Measurements from ENCODE around the gene HOXB6.

The HOXB6 gene

GRCh38 chr17:48592057-48592514 is 12.7 kb downstream of the HOXB6 start:
- no peak for TF ChIP-seq CSDC2 (CRISPR knock-in tag; IDR thresholded peaks at IDR 0.05)
- no peak for TF ChIP-seq GLIS3 (CRISPR knock-in tag; IDR thresholded peaks at IDR 0.05)
- no peak for TF ChIP-seq ESRRG (CRISPR knock-in tag; IDR thresholded peaks at IDR 0.05)
- TF ChIP-seq CSRNP3 (CRISPR knock-in tag; IDR thresholded peaks at IDR 0.05), result no peak
- no peak for TF ChIP-seq ISL1 (CRISPR knock-in tag; IDR thresholded peaks at IDR 0.05)
- TF ChIP-seq PPARA (CRISPR knock-in tag; IDR thresholded peaks at IDR 0.05; ENCODE audit: borderline replicate concordance), result no peak
- TF ChIP-seq ZC3H10 (CRISPR knock-in tag; IDR thresholded peaks at IDR 0.05), result no peak
- no peak for TF ChIP-seq CREB5 (CRISPR knock-in tag; IDR thresholded peaks at IDR 0.05; ENCODE audit: low read depth)
- no peak for TF ChIP-seq SNAI2 (CRISPR knock-in tag; IDR thresholded peaks at IDR 0.05)
- no peak for TF ChIP-seq ZFP3 (CRISPR knock-in tag; IDR thresholded peaks at IDR 0.05)
- TF ChIP-seq ZNF8 (CRISPR knock-in tag; IDR thresholded peaks at IDR 0.05), result no peak
- no peak for TF ChIP-seq TSHZ2 (CRISPR knock-in tag; IDR thresholded peaks at IDR 0.05)
- no peak for ATAC-seq

- TF ChIP-seq CSDC2 (CRISPR knock-in tag; IDR thresholded peaks at IDR 0.05) (peak; percentile 100; the same call in 1 of the 2 replicates), ZFP30 (CRISPR knock-in tag; IDR thresholded peaks at IDR 0.05) (no peak), TSHZ2 (CRISPR knock-in tag; IDR thresholded peaks at IDR 0.05) (peak; percentile 100)
- ATAC-seq, result no peak
Measured at GRCh38 chr17:48591255-48592056, 13.3 kb downstream of the HOXB6 start.

GRCh38 chr17:48590607-48591161 is 14.1 kb downstream of the HOXB6 start:
- no peak for TF ChIP-seq GLIS3 (CRISPR knock-in tag; IDR thresholded peaks at IDR 0.05)
- no peak for ATAC-seq

GRCh38 chr17:48589831-48590606 is 14.8 kb downstream of the HOXB6 start, which contains the start of gene HOXB3:
HOXB3 (minus strand) TSS chr17:48590241; CDS start chr17:48552474, 37,767 bp downstream.
- no peak for ATAC-seq
- TF ChIP-seq OSR1 (CRISPR knock-in tag; IDR thresholded peaks at IDR 0.05) (no peak), BACH2 (CRISPR knock-in tag; IDR thresholded peaks at IDR 0.05; ENCODE audit: borderline replicate concordance) (no peak), CREB5 (CRISPR knock-in tag; IDR thresholded peaks at IDR 0.05; ENCODE audit: low read depth) (no peak), SNAI2 (CRISPR knock-in tag; IDR thresholded peaks at IDR 0.05) (no peak), ZC3H10 (CRISPR knock-in tag; IDR thresholded peaks at IDR 0.05) (no peak), ARNTL (CRISPR knock-in tag; IDR thresholded peaks at IDR 0.05; ENCODE audit: borderline replicate concordance, low read depth) (no peak), TSHZ2 (CRISPR knock-in tag; IDR thresholded peaks at IDR 0.05) (no peak), ZFP3 (CRISPR knock-in tag; IDR thresholded peaks at IDR 0.05) (no peak), CSRNP3 (CRISPR knock-in tag; IDR thresholded peaks at IDR 0.05) (no peak), TOX (CRISPR knock-in tag; IDR thresholded peaks at IDR 0.05; ENCODE audit: borderline replicate concordance) (no peak), TCF4 (CRISPR knock-in tag; IDR thresholded peaks at IDR 0.05; ENCODE audit: borderline replicate concordance) (no peak)

All from SK-N-SH treated with all-trans-retinoic acid at 6 μM for 48 hours (cell line).